DND-41 (cell line): ENCODE data around the gene NUBPL.
"Not testable (repeated sequence)": the region's sequence is repeated elsewhere in the genome, so short reads cannot be mapped to it uniquely, and the experiment has no call there.

ENCODE experiments used
- ATAC-seq: fragments of 200-7000 bp; cut with Tn5 transposase; 3 replicates; pipeline ENCODE4 v1.9.1; 2021; ENCODE audit warnings: low read depth; ENCODE audit not compliant: insufficient read depth
- DNase-seq: peaks from one replicate; pipeline ENCODE4 v3.0.0-alpha.2; 2020
- H2AFZ ChIP-seq: 2 replicates; pipeline ENCODE4 v1.6.0; 2012; ENCODE audit warnings: low read depth, low read length
- H3K27ac ChIP-seq: 2 replicates; pipeline ENCODE4 v1.5.1; 2012; ENCODE audit warnings: low read length, inconsistent platforms
- H3K27me3 ChIP-seq: fragments of 200-600 bp; sonication (generic); 2 replicates; pipeline ENCODE4 v1.6.0; 2012; ENCODE audit warnings: low read length, mild to moderate bottlenecking, inconsistent platforms; ENCODE audit not compliant: insufficient read depth, poor library complexity
- H3K36me3 ChIP-seq: 2 replicates; pipeline ENCODE4 v1.5.1; 2012; ENCODE audit warnings: low read length, inconsistent platforms; ENCODE audit not compliant: insufficient read depth
- H3K4me1 ChIP-seq: 2 replicates; pipeline ENCODE4 v1.5.1; 2012; ENCODE audit warnings: mild to moderate bottlenecking, low read length; ENCODE audit not compliant: insufficient read depth
- H3K4me2 ChIP-seq: 2 replicates; pipeline ENCODE4 v1.6.0; 2012; ENCODE audit warnings: mild to moderate bottlenecking, moderate library complexity, low read length, inconsistent platforms; ENCODE audit not compliant: insufficient read depth
- H3K4me3 ChIP-seq, 2 experiments: fragments of 200-600 bp in 1 of 2; shearing (Covaris generic) in 1 of 2; 2 replicates each; pipeline ENCODE4 v1.5.1; 2012 to 2016; ENCODE audit warnings: inconsistent platforms in 2 of 2, low read length in 2 of 2, mild to moderate bottlenecking in 2 of 2, low read depth in 1 of 2, moderate library complexity in 1 of 2
- H3K79me2 ChIP-seq: 2 replicates; pipeline ENCODE4 v1.6.0; 2012; ENCODE audit warnings: low read length, inconsistent platforms; ENCODE audit not compliant: insufficient read depth
- H3K9ac ChIP-seq: 2 replicates; pipeline ENCODE4 v1.6.0; 2012; ENCODE audit warnings: low read depth, mild to moderate bottlenecking, inconsistent platforms, low read length, moderate library complexity
- H3K9me3 ChIP-seq: 2 replicates; pipeline ENCODE4 v1.5.1; 2012; ENCODE audit warnings: low read length, moderate library complexity, mild to moderate bottlenecking, inconsistent platforms; ENCODE audit not compliant: insufficient read depth, severe bottlenecking
- H4K20me1 ChIP-seq: 2 replicates; pipeline ENCODE4 v1.6.0; 2012; ENCODE audit warnings: low read length; ENCODE audit not compliant: insufficient read depth
- CTCF ChIP-seq: IDR thresholded peaks from 2 replicates; pipeline ENCODE4 v1.5.1; 2012; ENCODE audit warnings: borderline replicate concordance, low read length, moderate library complexity, mild to moderate bottlenecking; ENCODE audit not compliant: poor library complexity, severe bottlenecking; ENCODE audit errors: extremely low read depth
- EZH2 ChIP-seq: IDR thresholded peaks from 3 replicates; pipeline ENCODE4 v1.6.1; 2012; ENCODE audit warnings: borderline replicate concordance, low read depth, mild to moderate bottlenecking, moderate library complexity, low read length, inconsistent platforms; ENCODE audit not compliant: severe bottlenecking

Gene NUBPL

GRCh38 chr14:31619440-31619839 lies 58.2 kb downstream of the NUBPL start:
- Histone ChIP-seq H2AFZ (no peak overlapping the region), H3K27ac (no peak overlapping the region), H3K79me2 (no peaks in the 10 kb centered on the region), H3K4me1 (no peaks in the 10 kb centered on the region), H3K4me3 (no peak overlapping the region), H4K20me1 (no peaks in the 10 kb centered on the region), H3K4me2 (no peak overlapping the region), H3K36me3 (peaks cover 15% of the 10 kb centered on the region), H3K27me3 (no peaks in the 10 kb centered on the region), H3K9ac (no peak overlapping the region), H3K9me3 (peaks cover 30% of the 10 kb centered on the region)
- DNase-seq = no peak
- ATAC-seq = no peak
- TF ChIP-seq EZH2 (no peak), CTCF (no peak)

DNA sequence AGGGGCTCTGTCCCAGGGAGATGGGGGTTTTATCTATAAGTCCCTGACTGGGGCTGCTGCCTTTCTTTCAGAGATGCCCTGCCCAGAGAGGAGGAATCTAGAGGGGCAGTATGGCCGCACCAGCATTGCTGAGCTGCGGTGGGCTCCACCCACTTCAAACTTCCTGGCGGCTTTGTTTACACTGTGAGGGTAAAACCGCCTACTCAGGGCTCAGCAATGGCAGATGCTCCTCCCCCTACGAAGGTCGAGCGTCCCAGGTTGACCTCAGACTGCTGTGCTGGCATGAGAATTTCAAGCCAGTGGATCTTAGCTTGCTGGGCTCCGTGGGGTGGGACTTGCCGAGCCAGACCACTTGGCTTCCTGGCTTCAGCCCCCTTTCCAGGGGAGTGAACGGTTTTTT lies 59.7 kb downstream of the NUBPL start:
- not testable (repeated sequence) for ATAC-seq, DNase-seq, H3K4me2 ChIP-seq, H3K27me3 ChIP-seq, H3K27ac ChIP-seq, H3K4me3 ChIP-seq, H3K79me2 ChIP-seq, H4K20me1 ChIP-seq, H3K9ac ChIP-seq, H3K4me1 ChIP-seq, H2AFZ ChIP-seq
- Histone ChIP-seq H3K36me3 (peaks cover 15% of the 10 kb centered on the region), H3K9me3 (peaks cover 30% of the 10 kb centered on the region)

- no peak overlapping the region for H3K4me3 ChIP-seq
- no peak overlapping the region for H3K27ac ChIP-seq
- no peaks in the 10 kb centered on the region for H3K4me1 ChIP-seq
- H3K4me2 ChIP-seq = no peak overlapping the region
- TF ChIP-seq CTCF (no peak), EZH2 (no peak)
- H2AFZ ChIP-seq = no peak overlapping the region
- H3K79me2 ChIP-seq = no peaks in the 10 kb centered on the region
- H3K36me3 ChIP-seq = peaks cover 15% of the 10 kb centered on the region
- no peaks in the 10 kb centered on the region for H3K27me3 ChIP-seq
- H3K9me3 ChIP-seq = peaks cover 30% of the 10 kb centered on the region
- H4K20me1 ChIP-seq = no peaks in the 10 kb centered on the region
- no peak for DNase-seq
- ATAC-seq = no peak
- no peak overlapping the region for H3K9ac ChIP-seq
Measured at GRCh38 chr14:31622060-31622459, 60.9 kb downstream of the NUBPL start.

GRCh38 chr14:31652900-31653299 lies 91.7 kb downstream of the NUBPL start:
- H4K20me1 ChIP-seq, DNase-seq, H3K4me3 ChIP-seq, H2AFZ ChIP-seq, H3K27ac ChIP-seq, ATAC-seq, H3K4me1 ChIP-seq, H3K79me2 ChIP-seq, H3K9ac ChIP-seq, H3K4me2 ChIP-seq, H3K36me3 ChIP-seq, H3K27me3 ChIP-seq: not testable (repeated sequence)
- peaks cover 12% of the 10 kb centered on the region for H3K9me3 ChIP-seq

GRCh38 chr14:31657917-31658316 lies 96.7 kb downstream of the NUBPL start:
- H3K4me2 ChIP-seq = no peak overlapping the region
- H3K4me1 ChIP-seq = no peaks in the 10 kb centered on the region
- TF ChIP-seq CTCF = no peak
- no peak for TF ChIP-seq EZH2
- H3K36me3 ChIP-seq = no peaks in the 10 kb centered on the region
- no peak overlapping the region for H3K9ac ChIP-seq
- ATAC-seq = no peak
- no peak overlapping the region for H2AFZ ChIP-seq
- H4K20me1 ChIP-seq = no peaks in the 10 kb centered on the region
- H3K9me3 ChIP-seq = no peaks in the 10 kb centered on the region
- no peak overlapping the region for H3K4me3 ChIP-seq
- no peak for DNase-seq
- no peak overlapping the region for H3K27ac ChIP-seq
- no peaks in the 10 kb centered on the region for H3K79me2 ChIP-seq
- no peaks in the 10 kb centered on the region for H3K27me3 ChIP-seq
